Measurements from ENCODE around the gene HLA-DRB1.
"Not testable (repeated sequence)": the region's sequence is repeated elsewhere in the genome, so short reads cannot be mapped to it uniquely, and the experiment has no call there.

HLA-DRB1 gene

GRCh38 chr6:32551410-32551809, 38.2 kb downstream of the HLA-DRB1 start:
- H3K9me3 ChIP-seq (ENCODE audit: insufficient read depth, low read depth, low read length) = no peaks in the 10 kb centered on the region
- H3K27ac ChIP-seq (ENCODE audit: low read length) = no peak overlapping the region
- H3K9ac ChIP-seq (ENCODE audit: low read depth, low read length) = no peak overlapping the region
- H3K4me1 ChIP-seq (ENCODE audit: insufficient read depth, low read length) = no peaks in the 10 kb centered on the region
- no peaks in the 10 kb centered on the region for H3K36me3 ChIP-seq (ENCODE audit: insufficient read depth, low read depth, low read length)
- H3K4me3 ChIP-seq (ENCODE audit: low read length) = no peak overlapping the region
- no peaks in the 10 kb centered on the region for H3K27me3 ChIP-seq (ENCODE audit: insufficient read depth, low read length)

- H3K9ac ChIP-seq (ENCODE audit: low read depth, low read length) = no peak overlapping the region
- H3K9me3 ChIP-seq (ENCODE audit: insufficient read depth, low read depth, low read length) = no peaks in the 10 kb centered on the region
- no peak overlapping the region for H3K4me3 ChIP-seq (ENCODE audit: low read length)
- no peaks in the 10 kb centered on the region for H3K27me3 ChIP-seq (ENCODE audit: insufficient read depth, low read length)
- H3K27ac ChIP-seq (ENCODE audit: low read length) = no peak overlapping the region
- no peaks in the 10 kb centered on the region for H3K36me3 ChIP-seq (ENCODE audit: insufficient read depth, low read depth, low read length)
- H3K4me1 ChIP-seq (ENCODE audit: insufficient read depth, low read length) = no peaks in the 10 kb centered on the region
Measured at GRCh38 chr6:32539839-32540238, 49.8 kb downstream of the HLA-DRB1 start.

GRCh38 chr6:32530431-32530793, 59.2 kb downstream of the HLA-DRB1 start:
- H3K27me3 ChIP-seq (ENCODE audit: insufficient read depth, low read length); H3K9ac ChIP-seq (ENCODE audit: low read depth, low read length); H3K36me3 ChIP-seq (ENCODE audit: insufficient read depth, low read depth, low read length); H3K4me3 ChIP-seq (ENCODE audit: low read length); H3K27ac ChIP-seq (ENCODE audit: low read length); H3K9me3 ChIP-seq (ENCODE audit: insufficient read depth, low read depth, low read length); H3K4me1 ChIP-seq (ENCODE audit: insufficient read depth, low read length): not testable (repeated sequence)

GRCh38 chr6:32529697-32530430, 59.8 kb downstream of the HLA-DRB1 start, which contains the start of gene HLA-DRB5:
TSS of gene HLA-DRB5 (minus strand) at chr6:32530287. CDS start at chr6:32530224, 63 bp downstream.
- no peaks in the 10 kb centered on the region for H3K4me1 ChIP-seq (ENCODE audit: insufficient read depth, low read length)
- H3K36me3 ChIP-seq (ENCODE audit: insufficient read depth, low read depth, low read length) = no peaks in the 10 kb centered on the region
- no peaks in the 10 kb centered on the region for H3K9me3 ChIP-seq (ENCODE audit: insufficient read depth, low read depth, low read length)
- H3K4me3 ChIP-seq (ENCODE audit: low read length) = no peak within 1 kb of the TSS
- no peak within 1 kb of the TSS for H3K9ac ChIP-seq (ENCODE audit: low read depth, low read length)
- no peaks in the 10 kb centered on the region for H3K27me3 ChIP-seq (ENCODE audit: insufficient read depth, low read length)
- no peak within 1 kb of the TSS for H3K27ac ChIP-seq (ENCODE audit: low read length)

All from iPS-20b (cell line).